Measurements from ENCODE around the gene DMXL1. TPM values are rescaled to one million over a fixed set of nuclear protein-coding genes. Genes with fewer than 3 reads are reported as not detected.

Gene DMXL1
- total and polyA plus RNA-seq, 4 donors: 10.5 to 69.7 (median 34.3) TPM

DNA sequence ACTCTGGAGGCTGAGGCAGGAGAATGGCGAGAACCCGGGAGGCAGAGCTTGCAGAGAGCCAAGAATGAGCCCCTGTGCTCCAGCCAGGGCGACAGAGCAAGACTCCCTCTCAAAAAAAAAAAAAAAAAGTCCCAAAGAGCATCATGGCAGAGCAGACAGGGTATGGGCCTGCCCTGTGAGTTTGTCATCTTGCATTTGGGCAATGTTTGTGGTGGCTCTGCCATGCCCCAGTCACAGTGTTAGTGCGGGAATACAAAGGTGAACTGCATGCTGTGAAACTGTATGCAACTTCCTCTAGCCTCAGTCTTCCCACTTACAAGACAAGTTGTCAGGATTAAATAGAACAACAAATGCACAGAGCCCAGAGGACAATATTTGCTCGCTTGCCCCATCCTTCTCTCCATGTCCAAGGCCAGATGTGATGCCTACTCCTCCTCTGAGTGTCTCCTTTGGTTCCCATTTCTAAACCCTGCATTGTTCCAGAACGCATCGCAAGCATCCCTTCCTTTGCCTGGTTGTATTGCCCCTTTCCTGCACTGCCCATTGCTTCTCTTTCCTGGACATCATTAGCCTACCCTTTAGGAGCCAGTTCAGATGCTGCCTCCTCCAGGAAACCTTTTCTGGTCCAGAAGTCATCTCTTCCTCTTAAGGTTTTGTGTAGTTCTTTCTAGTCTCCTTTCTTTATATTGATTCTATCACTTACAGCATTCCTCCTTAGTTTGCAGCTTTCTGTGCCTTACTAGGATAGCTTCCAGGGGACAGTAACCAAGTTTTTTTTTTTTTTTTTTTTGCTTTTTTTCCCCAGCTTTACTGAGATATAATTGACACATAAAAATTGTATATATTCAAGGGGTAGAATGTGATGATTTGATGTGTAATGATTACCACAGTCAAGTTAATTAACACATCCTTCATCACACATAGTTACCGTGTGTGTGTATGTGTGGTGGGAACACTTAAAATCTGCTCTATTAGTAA lies 215.9 kb downstream of the DMXL1 start:
- peak overlapping the region in 1 of 2 donors; percentile 26 for H3K27ac ChIP-seq (ENCODE audit: low read depth in 1 of 2, low read length in 2 of 2)
- intact Hi-C loops (cut with DNase I): loop anchor here in 1 of 2 donors (5.0 kb wide), 1 partner anchor 36 kb away; no protein-coding TSS in a partner anchor
- WGBS, 2 donors: 86 to 88% methylated on average over 8 of the region's 8 CpGs
- H3K36me3 ChIP-seq (ENCODE audit: control insufficient read depth in 1 of 2, insufficient read depth in 2 of 2, low read length in 1 of 2): no peaks in the 10 kb centered on the region
- peaks cover 4 to 7% of the 10 kb centered on the region in 2 donors for H3K4me1 ChIP-seq (ENCODE audit: control insufficient read depth in 1 of 2, insufficient read depth in 2 of 2, low read length in 2 of 2)
- DNase-seq (no peak), ATAC-seq (ENCODE audit: low FRiP score) (no peak)
- no peaks in the 10 kb centered on the region for H3K27me3 ChIP-seq (ENCODE audit: control insufficient read depth in 1 of 2, insufficient read depth in 2 of 2, low read length in 1 of 2)
- H3K9me3 ChIP-seq (ENCODE audit: control insufficient read depth, low read length): no peaks in the 10 kb centered on the region
- H3K4me3 ChIP-seq (ENCODE audit: low read length in 2 of 2): no peak overlapping the region

DNA sequence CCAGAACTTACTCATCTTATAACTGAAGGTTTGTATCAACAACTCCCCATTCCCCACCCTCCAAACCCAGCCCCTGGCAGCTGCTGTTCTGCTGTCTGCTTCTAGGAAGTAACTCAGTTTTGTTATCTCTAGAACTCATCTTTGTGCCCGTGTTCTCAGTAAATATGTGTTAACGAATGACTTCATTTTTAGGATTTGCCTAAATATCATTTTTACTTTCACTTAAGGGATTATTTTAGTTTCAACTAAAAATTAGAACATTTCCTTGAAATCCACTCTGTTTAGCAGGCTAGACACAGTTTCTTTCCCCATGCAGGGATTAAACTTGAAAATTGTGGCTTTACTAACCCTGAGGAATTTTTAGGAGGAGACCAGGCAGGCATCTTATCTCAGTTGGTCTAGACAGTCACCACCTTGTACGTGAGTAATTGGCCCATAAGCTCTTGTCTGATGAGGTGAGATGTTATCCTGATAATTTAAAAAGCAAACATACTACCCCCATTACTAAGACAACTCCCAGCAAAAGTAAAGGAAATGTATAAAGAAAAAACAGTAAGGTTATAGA lies 216.7 kb downstream of the DMXL1 start:
- intact Hi-C loops (cut with DNase I): loop anchor here in 1 of 2 donors (5.0 kb wide), 1 partner anchor 35 kb away; no protein-coding TSS in a partner anchor
- no peak overlapping the region for H3K4me3 ChIP-seq (ENCODE audit: low read length in 2 of 2)
- ATAC-seq (ENCODE audit: low FRiP score) (no peak), DNase-seq (no peak)
- WGBS, 2 donors: 16 to 20% methylated on average over 3 of the region's 3 CpGs
- no peaks in the 10 kb centered on the region for H3K36me3 ChIP-seq (ENCODE audit: control insufficient read depth in 1 of 2, insufficient read depth in 2 of 2, low read length in 1 of 2)
- H3K27me3 ChIP-seq (ENCODE audit: control insufficient read depth in 1 of 2, insufficient read depth in 2 of 2, low read length in 1 of 2): no peaks in the 10 kb centered on the region
- peak overlapping the region in 1 of 2 donors; percentile 64 for H3K27ac ChIP-seq (ENCODE audit: low read depth in 1 of 2, low read length in 2 of 2)
- no peaks in the 10 kb centered on the region for H3K9me3 ChIP-seq (ENCODE audit: control insufficient read depth, low read length)
- peaks cover 4 to 9% of the 10 kb centered on the region in 2 donors for H3K4me1 ChIP-seq (ENCODE audit: control insufficient read depth in 1 of 2, insufficient read depth in 2 of 2, low read length in 2 of 2)

GRCh38 chr5:119288379-119289033 lies 217.6 kb downstream of the DMXL1 start:
- H3K36me3 ChIP-seq (ENCODE audit: control insufficient read depth in 1 of 2, insufficient read depth in 2 of 2, low read length in 1 of 2): no peaks in the 10 kb centered on the region
- H3K9me3 ChIP-seq (ENCODE audit: control insufficient read depth, low read length): no peaks in the 10 kb centered on the region
- intact Hi-C loops (cut with DNase I): loop anchor here in 1 of 2 donors (5.0 kb wide), 1 partner anchor 34 kb away; no protein-coding TSS in a partner anchor
- 20 to 26% methylated on average over 2 of the region's 2 CpGs for WGBS, 2 donors
- DNase-seq (no peak), ATAC-seq (ENCODE audit: low FRiP score) (no peak)
- H3K4me3 ChIP-seq (ENCODE audit: low read length in 2 of 2): no peak overlapping the region
- H3K27me3 ChIP-seq (ENCODE audit: control insufficient read depth in 1 of 2, insufficient read depth in 2 of 2, low read length in 1 of 2): no peaks in the 10 kb centered on the region
- H3K27ac ChIP-seq (ENCODE audit: low read depth in 1 of 2, low read length in 2 of 2): peak overlapping the region in 1 of 2 donors; percentile 83
- H3K4me1 ChIP-seq (ENCODE audit: control insufficient read depth in 1 of 2, insufficient read depth in 2 of 2, low read length in 2 of 2): peaks cover 4 to 9% of the 10 kb centered on the region in 2 donors

DNA sequence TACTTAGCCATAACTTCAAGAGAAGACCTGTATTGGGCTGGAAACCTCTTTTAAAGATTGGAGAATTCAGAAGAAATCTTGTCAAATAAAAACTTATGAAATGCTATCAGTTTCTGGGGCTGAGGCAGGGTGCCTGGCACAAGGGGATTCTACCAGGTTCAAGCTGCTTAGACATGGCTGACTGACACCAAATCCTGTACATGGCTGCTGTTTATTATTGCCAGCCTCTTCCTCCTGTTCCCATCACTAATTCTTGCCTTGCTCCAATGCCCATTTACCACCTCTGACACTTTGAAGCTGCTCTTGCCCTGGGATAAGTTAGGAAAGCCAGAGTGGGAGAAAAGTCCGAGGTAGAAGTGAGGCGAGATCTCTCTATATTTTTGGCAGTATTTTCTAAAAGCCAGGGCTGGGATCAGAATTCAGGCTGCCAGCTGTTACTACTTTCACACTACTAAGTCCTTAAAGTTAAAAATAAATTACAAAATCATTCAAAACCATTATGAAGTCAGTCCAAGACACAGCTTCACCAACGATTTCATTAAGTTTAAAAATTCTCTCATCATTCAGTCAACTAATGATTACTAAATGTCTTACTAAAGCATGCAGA lies 218.7 kb downstream of the DMXL1 start:
- WGBS, 2 donors: 4 to 7% methylated on average over 3 of the region's 3 CpGs
- Histone ChIP-seq H3K4me3 (ENCODE audit: low read length in 2 of 2) (no peak overlapping the region), H3K36me3 (ENCODE audit: control insufficient read depth in 1 of 2, insufficient read depth in 2 of 2, low read length in 1 of 2) (no peaks in the 10 kb centered on the region), H3K27me3 (ENCODE audit: control insufficient read depth in 1 of 2, insufficient read depth in 2 of 2, low read length in 1 of 2) (no peaks in the 10 kb centered on the region), H3K4me1 (ENCODE audit: control insufficient read depth in 1 of 2, insufficient read depth in 2 of 2, low read length in 2 of 2) (peaks cover 4 to 9% of the 10 kb centered on the region in 2 donors), H3K9me3 (ENCODE audit: control insufficient read depth, low read length) (no peaks in the 10 kb centered on the region), H3K27ac (ENCODE audit: low read depth in 1 of 2, low read length in 2 of 2) (peak overlapping the region; percentile 83 to 96)
- intact Hi-C loops (cut with DNase I): loop anchor here in 1 of 2 donors (5.0 kb wide), 1 partner anchor 33 kb away; no protein-coding TSS in a partner anchor
- DNase-seq (no peak), ATAC-seq (ENCODE audit: low FRiP score) (no peak)

- H3K27ac ChIP-seq (ENCODE audit: low read depth in 1 of 2, low read length in 2 of 2): peak overlapping the region; percentile 80 to 95
- H3K4me3 ChIP-seq (ENCODE audit: low read length in 2 of 2): no peak overlapping the region
- WGBS, 2 donors: 43 to 49% methylated on average over 3 of the region's 3 CpGs
- H3K4me1 ChIP-seq (ENCODE audit: control insufficient read depth in 1 of 2, insufficient read depth in 2 of 2, low read length in 2 of 2): peaks cover 2 to 9% of the 10 kb centered on the region in 2 donors
- intact Hi-C loops (cut with DNase I): no loop called here
- no peaks in the 10 kb centered on the region for H3K9me3 ChIP-seq (ENCODE audit: control insufficient read depth, low read length)
- no peak for ATAC-seq (ENCODE audit: low FRiP score)
- DNase-seq: no peak
- H3K27me3 ChIP-seq (ENCODE audit: control insufficient read depth in 1 of 2, insufficient read depth in 2 of 2, low read length in 1 of 2): no peaks in the 10 kb centered on the region
- no peaks in the 10 kb centered on the region for H3K36me3 ChIP-seq (ENCODE audit: control insufficient read depth in 1 of 2, insufficient read depth in 2 of 2, low read length in 1 of 2)
Observed at GRCh38 chr5:119290161-119290569, 219.3 kb downstream of the DMXL1 start.

DNA sequence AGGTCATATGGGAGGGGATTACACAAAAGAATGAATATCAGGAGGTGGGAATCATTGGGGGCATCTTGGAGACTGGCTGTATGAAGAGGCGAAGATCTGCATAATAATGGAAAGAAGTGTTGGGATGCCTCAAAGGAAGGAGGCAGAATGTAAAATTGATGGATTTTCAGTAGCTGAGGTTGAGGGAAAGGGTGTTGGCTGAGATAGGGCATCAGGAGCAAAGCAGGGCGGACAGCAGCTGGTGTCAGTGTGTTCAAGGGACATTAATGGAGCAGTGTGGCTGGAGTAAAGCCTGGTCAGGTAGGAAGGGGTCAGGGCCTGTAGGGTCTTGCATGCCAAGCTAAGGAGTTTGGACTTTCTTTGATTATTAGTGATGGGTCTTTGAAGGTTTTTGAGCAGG lies 219.7 kb downstream of the DMXL1 start:
- no peak for DNase-seq
- no peaks in the 10 kb centered on the region for H3K27me3 ChIP-seq (ENCODE audit: control insufficient read depth in 1 of 2, insufficient read depth in 2 of 2, low read length in 1 of 2)
- no peak for ATAC-seq (ENCODE audit: low FRiP score)
- intact Hi-C loops (cut with DNase I): no loop called here
- H3K9me3 ChIP-seq (ENCODE audit: control insufficient read depth, low read length): no peaks in the 10 kb centered on the region
- no peaks in the 10 kb centered on the region for H3K36me3 ChIP-seq (ENCODE audit: control insufficient read depth in 1 of 2, insufficient read depth in 2 of 2, low read length in 1 of 2)
- H3K4me1 ChIP-seq (ENCODE audit: control insufficient read depth in 1 of 2, insufficient read depth in 2 of 2, low read length in 2 of 2): peaks cover 0 to 9% of the 10 kb centered on the region in 2 donors
- H3K27ac ChIP-seq (ENCODE audit: low read depth in 1 of 2, low read length in 2 of 2): peak overlapping the region; percentile 80 to 95
- H3K4me3 ChIP-seq (ENCODE audit: low read length in 2 of 2): no peak overlapping the region
- WGBS, 2 donors: 98 to 100% methylated on average over 2 of the region's 2 CpGs

DNA sequence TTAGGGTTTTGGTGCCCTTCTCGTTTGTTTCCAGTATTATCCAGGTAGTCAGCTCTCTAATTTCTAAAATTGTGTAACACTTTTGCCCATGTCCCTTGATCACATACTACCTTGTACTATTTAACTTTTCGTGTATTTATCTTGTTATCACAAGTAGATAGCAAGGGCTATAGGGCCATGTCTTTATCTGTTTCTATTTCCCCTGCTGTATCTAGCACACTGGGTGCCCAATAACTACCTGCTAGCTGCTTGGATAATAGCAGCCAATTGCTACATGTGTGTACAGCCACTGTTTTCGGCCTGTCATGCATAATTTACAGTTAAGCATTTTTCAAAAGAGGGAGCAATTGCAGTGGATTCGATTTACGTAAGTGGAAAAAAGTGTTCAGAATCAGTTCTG lies 220.2 kb downstream of the DMXL1 start:
- H3K27ac ChIP-seq (ENCODE audit: low read depth in 1 of 2, low read length in 2 of 2): peak overlapping the region; percentile 59 to 95

GRCh38 chr5:119291877-119292276 lies 221.0 kb downstream of the DMXL1 start:
- Histone ChIP-seq H3K27me3 (ENCODE audit: control insufficient read depth in 1 of 2, insufficient read depth in 2 of 2, low read length in 1 of 2) (no peaks in the 10 kb centered on the region), H3K27ac (ENCODE audit: low read depth in 1 of 2, low read length in 2 of 2) (peak overlapping the region; percentile 62 to 64), H3K36me3 (ENCODE audit: control insufficient read depth in 1 of 2, insufficient read depth in 2 of 2, low read length in 1 of 2) (no peaks in the 10 kb centered on the region), H3K4me3 (ENCODE audit: low read length in 2 of 2) (no peak overlapping the region), H3K4me1 (ENCODE audit: control insufficient read depth in 1 of 2, insufficient read depth in 2 of 2, low read length in 2 of 2) (peaks cover 0 to 6% of the 10 kb centered on the region in 2 donors), H3K9me3 (ENCODE audit: control insufficient read depth, low read length) (no peaks in the 10 kb centered on the region)
- ATAC-seq (ENCODE audit: low FRiP score) (no peak), DNase-seq (no peak)
- 19 to 21% methylated on average over 3 of the region's 3 CpGs for WGBS, 2 donors
- intact Hi-C loops (cut with DNase I): no loop called here

More for the DNA sequence above, 220.2 kb downstream of the DMXL1 start:
- intact Hi-C loops (cut with DNase I): no loop called here
- no peaks in the 10 kb centered on the region for H3K9me3 ChIP-seq (ENCODE audit: control insufficient read depth, low read length)
- H3K36me3 ChIP-seq (ENCODE audit: control insufficient read depth in 1 of 2, insufficient read depth in 2 of 2, low read length in 1 of 2): no peaks in the 10 kb centered on the region
- H3K4me3 ChIP-seq (ENCODE audit: low read length in 2 of 2): peak overlapping the region in 1 of 2 donors; percentile 59
- 23 to 29% methylated on average over 5 of the region's 5 CpGs for WGBS, 2 donors
- no peak for DNase-seq
- H3K4me1 ChIP-seq (ENCODE audit: control insufficient read depth in 1 of 2, insufficient read depth in 2 of 2, low read length in 2 of 2): peaks cover 0 to 9% of the 10 kb centered on the region in 2 donors
- no peaks in the 10 kb centered on the region for H3K27me3 ChIP-seq (ENCODE audit: control insufficient read depth in 1 of 2, insufficient read depth in 2 of 2, low read length in 1 of 2)
- no peak for ATAC-seq (ENCODE audit: low FRiP score)

All from aorta (tissue), 5 donors.